MM.1S (cell line): ENCODE results near the gene EFR3B.

Source experiments
- EZH2 ChIP-seq: fragments of 300-600 bp; sonication (generic); optimal IDR thresholded peaks from 2 replicates; pipeline ENCODE3; 2017; ENCODE audit warnings: low read depth, mild to moderate bottlenecking, antibody characterized with exemption, low read length, mixed read lengths
- TF ChIP-seq, protein P1 (sequence below): fragments of 300-600 bp; sonication (generic); IDR thresholded peaks from 2 replicates; pipeline ENCODE4 v1.5.1; 2016; ENCODE audit warnings: antibody characterized with exemption, low read length, mixed read lengths

DNA sequence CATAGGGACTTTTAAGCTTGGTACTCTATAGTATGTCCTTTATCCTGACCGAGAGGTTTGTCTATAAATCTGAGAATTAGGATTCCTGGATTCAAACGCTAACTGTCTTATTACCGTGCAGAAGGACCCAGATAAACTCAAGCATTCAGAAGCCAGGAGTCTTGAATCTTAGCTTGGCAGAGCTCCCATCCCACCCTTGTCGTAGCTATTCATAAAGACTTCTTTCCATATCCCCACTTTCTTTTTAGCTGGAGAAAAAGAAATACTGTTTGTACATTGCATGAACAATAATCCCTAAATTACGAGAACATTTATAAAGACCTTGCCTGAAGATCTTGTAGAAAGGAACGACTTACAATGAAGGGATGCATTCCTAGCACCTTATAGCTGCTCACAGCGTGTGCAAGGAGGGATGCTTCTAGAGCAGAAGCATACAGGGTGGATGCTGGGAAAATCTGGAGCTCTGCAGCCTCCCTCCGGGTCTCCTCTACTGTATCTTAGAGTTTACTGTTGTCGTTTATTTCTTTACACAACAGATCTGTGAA is 13.6 kb downstream of the EFR3B start:
- TF ChIP-seq, protein P1, sequence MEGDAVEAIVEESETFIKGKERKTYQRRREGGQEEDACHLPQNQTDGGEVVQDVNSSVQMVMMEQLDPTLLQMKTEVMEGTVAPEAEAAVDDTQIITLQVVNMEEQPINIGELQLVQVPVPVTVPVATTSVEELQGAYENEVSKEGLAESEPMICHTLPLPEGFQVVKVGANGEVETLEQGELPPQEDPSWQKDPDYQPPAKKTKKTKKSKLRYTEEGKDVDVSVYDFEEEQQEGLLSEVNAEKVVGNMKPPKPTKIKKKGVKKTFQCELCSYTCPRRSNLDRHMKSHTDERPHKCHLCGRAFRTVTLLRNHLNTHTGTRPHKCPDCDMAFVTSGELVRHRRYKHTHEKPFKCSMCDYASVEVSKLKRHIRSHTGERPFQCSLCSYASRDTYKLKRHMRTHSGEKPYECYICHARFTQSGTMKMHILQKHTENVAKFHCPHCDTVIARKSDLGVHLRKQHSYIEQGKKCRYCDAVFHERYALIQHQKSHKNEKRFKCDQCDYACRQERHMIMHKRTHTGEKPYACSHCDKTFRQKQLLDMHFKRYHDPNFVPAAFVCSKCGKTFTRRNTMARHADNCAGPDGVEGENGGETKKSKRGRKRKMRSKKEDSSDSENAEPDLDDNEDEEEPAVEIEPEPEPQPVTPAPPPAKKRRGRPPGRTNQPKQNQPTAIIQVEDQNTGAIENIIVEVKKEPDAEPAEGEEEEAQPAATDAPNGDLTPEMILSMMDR = no peak
- no peak for TF ChIP-seq EZH2
